ENCODE measurements around the gene CHRNB2.

CHRNB2 gene

DNA sequence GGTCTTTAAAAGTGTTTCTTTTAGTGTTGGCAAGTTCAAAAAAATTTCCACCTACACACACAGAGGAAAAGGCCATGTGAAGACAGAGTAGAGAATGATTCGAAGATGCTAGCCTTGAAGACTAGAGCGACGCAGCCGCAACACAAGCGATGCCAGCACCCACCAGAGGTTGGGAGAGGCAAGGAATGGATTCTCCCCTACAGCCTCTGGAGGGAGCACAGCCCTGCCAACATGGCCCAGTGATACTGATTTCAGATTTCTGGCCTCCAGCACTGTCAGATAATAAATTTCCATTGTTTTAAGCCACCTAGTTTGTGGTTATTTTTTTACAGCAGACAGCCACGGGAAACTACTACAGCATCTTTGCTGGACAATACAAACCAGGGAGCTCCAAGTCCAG is 47.3 kb downstream of the CHRNB2 start:
- H3K9me3 ChIP-seq = no peaks in the 10 kb centered on the region
- no peak for DNase-seq
- H3K4me1 ChIP-seq = peaks cover 26% of the 10 kb centered on the region
- no peak overlapping the region for H3K4me3 ChIP-seq (ENCODE audit: low read depth, low read length)
- peaks cover 13% of the 10 kb centered on the region; the same call in 1 of the 2 replicates for H3K36me3 ChIP-seq
- TF ChIP-seq, protein P1, sequence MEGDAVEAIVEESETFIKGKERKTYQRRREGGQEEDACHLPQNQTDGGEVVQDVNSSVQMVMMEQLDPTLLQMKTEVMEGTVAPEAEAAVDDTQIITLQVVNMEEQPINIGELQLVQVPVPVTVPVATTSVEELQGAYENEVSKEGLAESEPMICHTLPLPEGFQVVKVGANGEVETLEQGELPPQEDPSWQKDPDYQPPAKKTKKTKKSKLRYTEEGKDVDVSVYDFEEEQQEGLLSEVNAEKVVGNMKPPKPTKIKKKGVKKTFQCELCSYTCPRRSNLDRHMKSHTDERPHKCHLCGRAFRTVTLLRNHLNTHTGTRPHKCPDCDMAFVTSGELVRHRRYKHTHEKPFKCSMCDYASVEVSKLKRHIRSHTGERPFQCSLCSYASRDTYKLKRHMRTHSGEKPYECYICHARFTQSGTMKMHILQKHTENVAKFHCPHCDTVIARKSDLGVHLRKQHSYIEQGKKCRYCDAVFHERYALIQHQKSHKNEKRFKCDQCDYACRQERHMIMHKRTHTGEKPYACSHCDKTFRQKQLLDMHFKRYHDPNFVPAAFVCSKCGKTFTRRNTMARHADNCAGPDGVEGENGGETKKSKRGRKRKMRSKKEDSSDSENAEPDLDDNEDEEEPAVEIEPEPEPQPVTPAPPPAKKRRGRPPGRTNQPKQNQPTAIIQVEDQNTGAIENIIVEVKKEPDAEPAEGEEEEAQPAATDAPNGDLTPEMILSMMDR (IDR thresholded peaks at IDR 0.05; ENCODE audit: low read depth, low read length) = peak; percentile 44
- H3K27me3 ChIP-seq = no peaks in the 10 kb centered on the region

DNA sequence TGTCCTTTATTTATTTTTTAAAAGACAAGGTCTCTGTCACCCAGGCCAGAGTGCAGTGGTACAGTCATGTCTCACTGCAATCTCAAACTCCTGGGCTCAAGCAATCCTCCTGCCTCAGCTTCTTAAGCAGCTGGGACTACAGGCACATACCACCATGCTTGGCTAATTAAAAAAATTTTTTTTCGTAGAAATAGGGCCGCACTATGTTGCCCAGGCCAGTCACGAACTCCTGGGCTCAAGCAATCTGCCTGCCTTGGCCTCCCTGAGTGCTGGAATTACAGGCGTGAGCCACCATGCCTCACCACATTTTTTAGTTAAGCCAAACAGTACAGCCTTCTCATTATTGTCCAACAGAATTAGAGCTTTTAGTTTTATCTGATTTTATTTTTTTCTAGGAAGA is 47.8 kb downstream of the CHRNB2 start:
- Histone ChIP-seq H3K36me3 (peaks cover 13% of the 10 kb centered on the region; the same call in 1 of the 2 replicates), H3K27me3 (no peaks in the 10 kb centered on the region), H3K9me3 (no peaks in the 10 kb centered on the region), H3K4me3 (ENCODE audit: low read depth, low read length) (no peak overlapping the region), H3K4me1 (peaks cover 26% of the 10 kb centered on the region)
- TF ChIP-seq, protein P1 (IDR thresholded peaks at IDR 0.05; ENCODE audit: low read depth, low read length) = no peak
- DNase-seq = no peak

DNA sequence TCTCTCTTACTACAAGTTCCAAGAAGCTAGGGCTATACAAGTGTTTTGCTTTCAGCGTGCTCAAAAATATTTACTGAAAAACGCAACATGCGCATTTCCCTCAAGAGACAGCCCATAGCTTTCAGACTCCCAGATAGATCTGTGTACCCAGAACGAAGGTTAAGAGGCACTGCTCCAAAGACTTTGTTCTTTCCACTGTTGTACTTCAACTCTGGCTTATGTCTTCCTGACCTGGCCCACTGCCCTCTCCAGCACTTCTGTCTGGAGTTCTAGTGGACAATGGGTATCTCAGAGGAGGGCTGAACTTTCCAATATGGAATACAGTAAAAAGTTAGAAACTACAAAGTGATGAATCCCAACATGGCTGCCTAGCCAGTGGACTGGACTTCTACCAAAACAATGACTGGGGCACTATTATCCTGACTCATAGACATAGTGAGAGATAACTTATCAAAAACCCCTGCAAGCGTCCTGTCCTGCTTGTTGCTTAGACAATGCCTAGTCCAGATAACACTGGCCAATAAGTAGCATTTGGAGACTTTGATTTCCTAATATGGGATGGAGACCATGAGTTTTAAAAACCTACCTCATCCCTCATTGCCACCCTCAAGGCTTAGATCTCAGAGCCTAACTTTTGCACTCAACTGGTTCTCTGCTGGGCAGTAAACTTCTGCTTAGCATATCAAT is 49.2 kb downstream of the CHRNB2 start:
- H3K4me1 ChIP-seq = peaks cover 31% of the 10 kb centered on the region

DNA sequence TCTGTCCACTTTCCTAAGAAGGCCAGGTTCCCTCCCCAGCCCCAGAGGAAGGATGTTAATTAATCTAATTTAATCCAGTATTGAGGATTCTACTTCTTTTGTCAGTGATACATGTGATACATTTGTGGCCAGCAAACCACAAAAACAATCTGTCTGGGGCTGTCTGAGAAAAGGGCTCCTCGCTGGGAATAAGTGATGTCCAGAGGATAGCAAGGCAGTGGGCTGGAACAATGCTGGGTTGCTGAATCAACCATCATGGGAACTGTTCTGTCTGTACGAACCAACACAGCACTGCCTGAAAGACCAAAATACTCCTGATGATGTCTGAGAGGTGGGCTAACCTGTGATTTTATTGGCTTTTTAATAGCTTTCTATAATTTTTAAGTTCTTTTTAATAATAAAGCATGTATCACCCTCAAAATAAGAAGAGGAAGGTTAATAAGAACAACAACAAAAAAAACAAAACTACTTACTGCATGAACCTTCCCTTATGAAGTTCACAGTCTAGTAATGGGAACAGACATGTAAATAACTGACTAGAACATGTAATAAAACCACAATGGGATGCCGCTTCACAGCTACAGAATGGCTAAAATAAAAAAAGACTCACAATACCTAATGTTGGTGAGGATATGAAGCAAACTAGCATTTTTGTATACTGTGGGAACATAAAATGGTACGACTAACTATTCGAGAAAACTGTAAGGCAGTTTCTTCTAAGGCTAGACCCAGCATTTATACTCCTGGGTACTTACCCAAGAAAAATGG is 51.8 kb downstream of the CHRNB2 start:
- TF ChIP-seq, protein P1 (IDR thresholded peaks at IDR 0.05; ENCODE audit: low read depth, low read length) = no peak
- H3K27me3 ChIP-seq = no peaks in the 10 kb centered on the region
- peaks cover 31% of the 10 kb centered on the region for H3K4me1 ChIP-seq
- H3K9me3 ChIP-seq = no peaks in the 10 kb centered on the region
- DNase-seq = no peak
- no peak overlapping the region for H3K4me3 ChIP-seq (ENCODE audit: low read depth, low read length)
- peaks cover 25% of the 10 kb centered on the region for H3K36me3 ChIP-seq

More for the DNA sequence above, 49.2 kb downstream of the CHRNB2 start:
- Histone ChIP-seq H3K27me3 (no peaks in the 10 kb centered on the region), H3K4me3 (ENCODE audit: low read depth, low read length) (no peak overlapping the region), H3K36me3 (peaks cover 13% of the 10 kb centered on the region; the same call in 1 of the 2 replicates), H3K9me3 (no peaks in the 10 kb centered on the region)
- no peak for DNase-seq
- TF ChIP-seq, protein P1 (IDR thresholded peaks at IDR 0.05; ENCODE audit: low read depth, low read length) = no peak

DNA sequence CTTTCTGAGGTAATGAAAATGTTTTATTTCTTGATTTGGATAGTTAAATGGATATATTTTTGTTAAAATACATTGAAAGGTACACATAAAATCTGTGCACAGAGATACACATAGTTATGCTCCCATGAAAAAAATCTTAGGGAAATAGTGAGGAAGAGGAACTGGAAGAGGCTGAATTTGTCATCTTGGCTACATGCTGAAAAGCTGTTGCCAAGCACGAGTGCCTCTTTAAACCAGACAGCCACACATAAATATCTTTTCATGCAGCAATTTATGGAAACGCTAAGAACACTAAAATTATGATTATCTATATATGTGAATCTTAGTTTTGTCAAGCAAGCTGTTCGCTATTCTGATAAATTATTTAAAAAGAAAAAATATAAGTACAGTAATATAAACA is 53.2 kb downstream of the CHRNB2 start:
- H3K4me1 ChIP-seq = peaks cover 28% of the 10 kb centered on the region
- H3K9me3 ChIP-seq = no peaks in the 10 kb centered on the region
- H3K4me3 ChIP-seq (ENCODE audit: low read depth, low read length) = no peak overlapping the region
- H3K27me3 ChIP-seq = no peaks in the 10 kb centered on the region
- H3K36me3 ChIP-seq = peaks cover 35% of the 10 kb centered on the region
- DNase-seq = no peak
- TF ChIP-seq, protein P1 (IDR thresholded peaks at IDR 0.05; ENCODE audit: low read depth, low read length) = no peak

DNA sequence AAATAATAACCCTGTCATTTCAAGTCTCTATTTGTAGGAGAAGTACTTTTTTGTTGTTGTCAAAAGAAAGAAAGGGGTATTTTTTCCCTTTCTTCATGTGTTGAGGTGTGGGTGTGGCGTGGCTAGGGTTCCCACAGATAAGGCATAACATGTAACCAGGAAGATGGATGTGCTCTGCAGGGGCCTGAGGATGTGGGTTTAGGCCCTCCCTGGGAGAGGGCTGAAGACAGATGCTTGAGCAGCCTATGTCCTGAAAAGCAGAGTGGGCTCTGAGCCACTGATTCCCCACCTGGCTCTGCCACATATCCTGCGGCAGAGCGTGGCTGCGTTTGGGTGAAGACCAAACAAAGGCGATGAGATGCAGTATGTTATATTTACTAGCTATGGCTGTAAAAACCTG is 54.3 kb downstream of the CHRNB2 start:
- Histone ChIP-seq H3K4me1 (peaks cover 18% of the 10 kb centered on the region), H3K36me3 (peaks cover 35% of the 10 kb centered on the region), H3K9me3 (no peaks in the 10 kb centered on the region), H3K27me3 (no peaks in the 10 kb centered on the region), H3K4me3 (ENCODE audit: low read depth, low read length) (no peak overlapping the region)
- no peak for DNase-seq
- TF ChIP-seq, protein P1 (IDR thresholded peaks at IDR 0.05; ENCODE audit: low read depth, low read length) = no peak

Measured in BE2C (cell line).